ENCODE data around the gene GPR32. TPM values are rescaled to one million over a fixed set of nuclear protein-coding genes. Genes with fewer than 3 reads are reported as not detected.
"Not testable (repeated sequence)": the region's sequence is repeated elsewhere in the genome, so short reads cannot be mapped to it uniquely, and the experiment has no call there.

Gene GPR32
- total and polyA plus RNA-seq, 12 donors, result 16.0 TPM; not detected in 11

GRCh38 chr19:50749490-50749889 is 20.8 kb upstream of the GPR32 start:
- TF ChIP-seq CTCF (IDR thresholded peaks at IDR 0.05) (no peak), POLR2A (IDR thresholded peaks at IDR 0.05) (no peak)
- Histone ChIP-seq H3K4me1 (replicated peaks in 1 of 2) (no peaks in the 10 kb centered on the region), H3K36me3 (replicated peaks in 1 of 2) (no peaks in the 10 kb centered on the region), H3K27ac (no peak overlapping the region), H3K27me3 (no peaks in the 10 kb centered on the region), H3K9me3 (replicated peaks in 1 of 3) (no peaks in the 10 kb centered on the region), H3K4me3 (no peak overlapping the region)
- DNase-seq, result no peak
- intact Hi-C loops (cut with DNase I), result no loop called here
- WGBS, 4 donors, result 71 to 87% (median 82%) methylated on average over 6 of the region's 6 CpGs

- TF ChIP-seq POLR2A (IDR thresholded peaks at IDR 0.05) (no peak), CTCF (IDR thresholded peaks at IDR 0.05) (no peak)
- Histone ChIP-seq H3K9me3 (replicated peaks in 1 of 3) (no peaks in the 10 kb centered on the region), H3K27me3 (no peaks in the 10 kb centered on the region), H3K27ac (no peak overlapping the region), H3K4me1 (replicated peaks in 1 of 2) (no peaks in the 10 kb centered on the region), H3K36me3 (replicated peaks in 1 of 2) (no peaks in the 10 kb centered on the region), H3K4me3 (no peak overlapping the region)
- 75 to 77% (median 76%) methylated on average over 12 to 15 of the region's 15 CpGs for WGBS, 4 donors
- intact Hi-C loops (cut with DNase I), result no loop called here
- DNase-seq, result no peak
Measured at GRCh38 chr19:50750010-50750409, 20.3 kb upstream of the GPR32 start.

- DNase-seq, result no peak
- no peaks in the 10 kb centered on the region for H3K4me1 ChIP-seq (replicated peaks in 1 of 2)
- TF ChIP-seq CTCF (IDR thresholded peaks at IDR 0.05) (no peak), POLR2A (IDR thresholded peaks at IDR 0.05) (no peak)
- no peak overlapping the region for H3K27ac ChIP-seq
- H3K36me3 ChIP-seq (replicated peaks in 1 of 2), result no peaks in the 10 kb centered on the region
- intact Hi-C loops (cut with DNase I), result no loop called here
- no peaks in the 10 kb centered on the region for H3K27me3 ChIP-seq
- H3K9me3 ChIP-seq (replicated peaks in 1 of 3), result no peaks in the 10 kb centered on the region
- no peak overlapping the region for H3K4me3 ChIP-seq
- 79 to 91% (median 86%) methylated on average over 4 of the region's 4 CpGs for WGBS, 4 donors
Measured at GRCh38 chr19:50753879-50754278, 16.4 kb upstream of the GPR32 start.

GRCh38 chr19:50756244-50756643 is 14.0 kb upstream of the GPR32 start:
- 59 to 68% (median 63%) methylated on average over 8 of the region's 8 CpGs for WGBS, 4 donors
- H3K27me3 ChIP-seq; intact Hi-C loops (cut with DNase I); H3K4me3 ChIP-seq; H3K4me1 ChIP-seq (replicated peaks in 1 of 2); DNase-seq; H3K9me3 ChIP-seq (replicated peaks in 1 of 3); H3K27ac ChIP-seq; H3K36me3 ChIP-seq (replicated peaks in 1 of 2): not testable (repeated sequence)

GRCh38 chr19:50757624-50758023 is 12.6 kb upstream of the GPR32 start:
- 90 to 98% (median 93%) methylated on average over 3 of the region's 3 CpGs for WGBS, 4 donors
- H3K27me3 ChIP-seq; intact Hi-C loops (cut with DNase I): not testable (repeated sequence)

GRCh38 chr19:50759076-50759475 is 11.2 kb upstream of the GPR32 start:
- H3K9me3 ChIP-seq (replicated peaks in 1 of 3); H3K27ac ChIP-seq; intact Hi-C loops (cut with DNase I); H3K4me3 ChIP-seq; H3K4me1 ChIP-seq (replicated peaks in 1 of 2); H3K27me3 ChIP-seq; H3K36me3 ChIP-seq (replicated peaks in 1 of 2); DNase-seq: not testable (repeated sequence)
- WGBS, 4 donors, result 73 to 94% (median 79%) methylated on average over 6 to 18 of the region's 18 CpGs

More at GRCh38 chr19:50757624-50758023, 12.6 kb upstream of the GPR32 start:
- not testable (repeated sequence) for H3K36me3 ChIP-seq (replicated peaks in 1 of 2); H3K4me3 ChIP-seq; H3K27ac ChIP-seq; H3K4me1 ChIP-seq (replicated peaks in 1 of 2); H3K9me3 ChIP-seq (replicated peaks in 1 of 3); DNase-seq

Measured in adrenal gland (tissue), 12 donors.